Uterus (tissue), 2 donors: ENCODE results near the gene COL6A1.

Source experiments
- CTCF ChIP-seq, 4 experiments: fragments of 200-600 bp in 2 of 4; fragments of 450-650 bp in 2 of 4; sonication (generic) in 2 of 4; IDR thresholded peaks; one replicate each; pipeline ENCODE4 v1.5.1; 2016 to 2019; ENCODE audit warnings: antibody characterized with exemption in 4 of 4, mild to moderate bottlenecking in 2 of 4, moderate library complexity in 1 of 4
- POLR2A ChIP-seq, 2 donors: fragments of 450-650 bp; IDR thresholded peaks; one replicate each; pipeline ENCODE4 v1.6.1; 2016; ENCODE audit warnings: antibody characterized with exemption in 2 of 2, mild to moderate bottlenecking in 1 of 2, moderate library complexity in 1 of 2

GRCh38 chr21:45985471-45986315, 4.1 kb downstream of the COL6A1 start:
- TF ChIP-seq CTCF (IDR thresholded peaks at IDR 0.05), result no peak
- no peak for TF ChIP-seq POLR2A (IDR thresholded peaks at IDR 0.05)
